HG02759 (cell line): ENCODE results near the gene KCNH1.

Experiments
- ATAC-seq: cut with Tn5 transposase; IDR thresholded peaks from one replicate; pipeline ENCODE4 v1.9.1; 2021; ENCODE audit warnings: mild to moderate bottlenecking, moderate library complexity; ENCODE audit not compliant: unreplicated experiment

Gene KCNH1

DNA sequence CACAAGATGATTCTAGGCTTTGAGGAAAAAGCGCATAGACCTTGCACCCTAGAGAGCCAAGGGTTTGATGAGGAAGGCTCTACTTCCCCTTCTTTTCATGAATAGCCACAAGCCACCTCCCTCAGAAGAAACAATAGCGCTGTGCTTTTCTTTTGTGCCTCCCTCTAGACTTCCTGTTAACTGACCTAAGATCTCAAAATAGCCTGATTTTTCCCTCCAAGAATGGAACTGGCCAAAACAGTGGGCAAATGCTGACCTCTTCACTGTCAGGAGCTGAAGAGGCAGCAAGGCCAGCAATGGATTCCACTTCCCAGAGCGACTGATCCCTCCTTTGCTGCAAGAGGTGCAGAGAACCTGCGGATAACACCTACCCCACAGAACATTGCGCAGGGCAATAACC, 362.8 kb downstream of the KCNH1 start:
- no peak for ATAC-seq

DNA sequence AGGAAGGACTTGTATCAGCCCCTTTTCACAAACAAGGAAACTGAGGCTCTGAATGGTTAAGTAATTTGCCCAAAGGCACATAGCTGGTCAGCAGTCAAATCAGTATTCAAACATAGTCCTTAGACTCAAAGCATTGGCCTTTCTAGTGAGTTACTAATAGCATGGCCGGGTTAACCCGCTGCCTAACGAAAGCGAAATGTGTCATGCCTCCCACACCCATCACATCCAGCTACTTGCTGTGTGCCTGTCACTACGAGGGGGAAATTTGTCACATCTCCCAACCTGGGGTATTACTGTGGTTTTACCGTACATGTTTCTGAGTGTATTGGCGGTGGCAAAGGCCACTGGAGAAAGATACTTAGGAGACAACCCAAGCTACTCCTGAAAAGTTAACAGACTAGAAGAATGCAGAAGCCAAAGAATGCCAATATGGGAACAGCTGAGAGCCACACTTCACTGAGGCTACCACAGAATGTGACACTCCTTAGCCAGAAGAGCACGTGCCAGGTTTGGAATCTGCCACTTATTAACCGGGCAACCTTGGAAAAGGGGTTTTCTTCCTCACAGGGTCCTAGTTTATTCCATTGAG, 363.5 kb downstream of the KCNH1 start:
- ATAC-seq, result no peak

DNA sequence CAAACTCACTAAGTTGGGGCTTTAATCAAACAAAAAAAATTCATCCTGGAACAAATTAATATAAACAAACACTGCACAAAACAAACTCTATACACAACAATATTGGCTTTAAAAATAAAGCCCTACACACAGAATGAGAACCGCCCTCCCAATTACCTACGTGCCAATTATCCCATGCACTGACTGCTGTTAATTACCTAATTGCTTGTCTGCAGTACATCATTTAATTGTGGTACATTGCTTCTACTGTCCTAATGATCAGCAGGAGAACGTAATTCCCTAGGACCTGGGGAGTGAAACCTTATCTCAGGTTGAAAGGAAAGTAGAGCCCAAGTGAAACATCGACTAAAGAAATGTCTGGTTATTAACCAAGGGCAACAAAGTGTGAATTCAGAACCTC, 364.5 kb downstream of the KCNH1 start:
- ATAC-seq, result no peak

DNA sequence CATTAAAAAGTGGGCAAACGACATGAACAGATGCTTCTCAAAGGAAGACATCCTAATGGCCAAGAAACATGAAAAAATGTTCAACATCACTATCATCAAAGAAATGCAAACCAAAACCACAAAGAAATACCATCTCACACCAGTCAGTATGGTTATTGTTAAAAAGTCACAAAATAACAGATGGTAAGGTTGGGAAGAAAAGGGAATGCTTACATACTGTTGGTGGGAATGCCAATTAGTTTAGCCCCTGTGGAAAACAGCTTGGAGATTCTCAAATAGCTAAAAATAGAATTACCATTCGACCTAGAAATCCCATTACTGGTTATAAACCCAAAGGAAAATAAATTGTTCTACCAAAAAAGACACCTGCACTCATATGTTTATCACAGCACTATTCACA, 369.4 kb downstream of the KCNH1 start:
- no peak for ATAC-seq

DNA sequence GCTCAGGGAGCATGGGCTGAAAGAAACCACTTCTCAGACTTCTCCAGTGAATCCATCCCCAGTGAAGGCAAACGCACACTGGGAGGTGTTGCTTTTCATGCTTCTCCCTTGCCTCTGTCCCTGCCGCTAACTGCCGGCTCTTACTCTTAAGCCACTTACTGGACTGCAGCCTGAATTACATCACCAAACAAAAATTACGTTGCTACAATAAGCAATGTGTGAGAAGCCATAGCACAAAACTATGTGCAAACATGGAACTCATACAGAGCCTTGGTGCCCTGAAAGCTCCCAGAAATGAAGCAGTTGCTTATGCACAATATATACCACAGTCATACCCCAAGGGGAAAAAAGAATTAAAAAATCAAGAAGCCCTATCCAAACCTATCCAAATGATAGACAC, 375.2 kb downstream of the KCNH1 start:
- no peak for ATAC-seq

DNA sequence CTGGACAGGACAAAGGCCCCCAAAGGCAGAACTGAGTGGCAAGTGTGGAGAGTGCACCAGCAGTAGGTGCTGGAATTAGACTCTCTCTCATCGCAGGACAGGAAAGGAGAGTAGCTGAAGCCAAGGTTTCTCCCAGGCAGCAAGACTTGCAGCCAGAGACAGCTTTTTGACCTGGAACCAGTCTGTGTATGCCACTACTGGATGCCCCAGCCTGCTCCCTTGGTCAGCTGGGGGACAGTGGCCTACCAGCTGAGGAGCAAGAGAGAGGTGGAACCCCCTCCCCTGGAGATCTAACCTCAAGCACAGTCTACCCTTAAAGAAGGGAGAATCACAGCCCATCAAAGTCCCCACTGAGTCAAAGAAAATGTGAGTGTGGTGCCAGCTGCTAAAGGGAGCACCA, 375.7 kb downstream of the KCNH1 start:
- ATAC-seq, result no peak

DNA sequence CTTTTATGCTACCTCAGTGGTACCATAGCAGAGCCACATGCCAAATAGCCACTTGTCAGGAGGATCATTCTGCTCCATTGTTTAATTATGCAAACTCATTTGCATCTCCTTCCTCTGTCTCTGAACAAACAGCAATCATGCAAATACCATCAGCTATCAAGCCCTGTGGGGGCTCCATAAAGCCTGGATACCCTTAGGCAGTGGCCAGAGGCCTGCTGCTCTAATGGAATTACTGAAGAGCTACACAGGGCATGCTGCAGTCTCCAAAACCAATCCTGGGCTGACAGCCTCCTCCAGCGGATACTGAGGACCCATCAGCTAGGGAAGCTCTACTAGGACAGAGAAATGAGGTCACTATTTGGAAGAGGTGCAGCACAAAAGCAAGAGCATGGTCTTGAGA, 376.3 kb downstream of the KCNH1 start:
- no peak for ATAC-seq

DNA sequence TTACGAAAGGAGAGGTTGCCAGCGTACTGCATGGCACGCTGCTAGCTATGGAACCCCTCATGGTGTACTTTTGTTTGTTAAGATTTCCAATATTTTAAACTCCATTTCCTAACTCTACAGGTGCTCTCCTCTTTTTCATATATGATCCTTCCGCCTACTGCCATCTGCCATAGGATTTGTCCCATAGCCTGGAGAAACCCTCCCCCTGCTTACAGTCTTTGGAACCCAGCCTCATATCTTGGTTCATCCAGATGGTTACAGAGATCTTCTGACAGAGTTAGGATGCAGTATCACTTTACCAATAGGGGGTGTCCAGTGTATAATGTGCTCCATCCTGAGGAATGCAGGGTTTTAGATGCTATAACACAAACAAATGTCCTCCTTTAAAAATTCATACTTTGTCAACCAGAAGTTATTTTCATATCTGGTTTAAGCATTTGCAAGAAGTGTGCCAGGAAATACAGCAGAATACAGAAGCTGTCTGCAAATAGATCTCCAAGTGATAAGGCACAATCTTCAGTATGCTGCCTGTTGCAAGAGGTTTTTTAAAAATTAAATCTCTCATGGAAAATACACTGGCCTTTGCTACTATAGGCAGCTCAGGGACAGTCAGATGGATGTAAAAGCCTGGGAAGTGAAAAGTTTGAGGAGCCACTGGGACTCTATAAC, 377.8 kb downstream of the KCNH1 start:
- ATAC-seq, result no peak

DNA sequence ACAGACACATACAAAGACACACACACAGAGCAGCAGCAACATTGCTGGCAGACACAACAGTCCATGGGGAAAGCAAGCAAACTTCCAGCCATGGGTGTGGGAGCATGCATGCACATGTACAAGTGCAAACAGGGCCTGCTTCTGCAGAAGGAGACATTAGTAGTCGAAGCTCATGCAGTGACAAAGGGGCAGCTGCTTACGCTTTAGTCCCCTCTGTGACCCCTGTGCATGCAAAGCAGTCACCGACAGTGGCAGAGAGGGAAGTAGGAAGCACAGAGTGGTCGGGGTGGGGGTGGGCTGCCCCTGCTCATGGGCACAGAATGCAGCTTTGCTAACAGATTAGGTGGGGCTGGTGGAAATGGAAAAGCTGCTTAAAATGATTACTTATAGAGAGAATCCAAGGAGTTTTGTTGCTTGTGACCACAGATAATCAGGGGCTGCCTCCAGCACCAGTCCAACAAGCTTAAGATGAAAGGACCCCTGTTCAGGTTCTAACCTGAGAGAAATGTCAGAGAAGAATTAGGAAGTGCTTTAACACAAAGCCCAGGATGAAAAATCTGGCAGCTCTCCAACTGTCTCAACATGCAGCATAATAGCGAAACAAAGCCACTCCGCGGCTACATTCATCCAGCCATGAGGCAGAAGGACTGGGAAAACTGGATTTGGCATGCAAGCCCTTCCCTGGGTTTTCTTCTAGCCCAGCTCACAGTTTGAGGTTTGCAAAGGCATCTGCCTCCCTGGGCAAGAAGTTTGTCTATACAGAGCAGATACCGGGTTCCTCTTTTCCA, 378.9 kb downstream of the KCNH1 start:
- no peak for ATAC-seq

DNA sequence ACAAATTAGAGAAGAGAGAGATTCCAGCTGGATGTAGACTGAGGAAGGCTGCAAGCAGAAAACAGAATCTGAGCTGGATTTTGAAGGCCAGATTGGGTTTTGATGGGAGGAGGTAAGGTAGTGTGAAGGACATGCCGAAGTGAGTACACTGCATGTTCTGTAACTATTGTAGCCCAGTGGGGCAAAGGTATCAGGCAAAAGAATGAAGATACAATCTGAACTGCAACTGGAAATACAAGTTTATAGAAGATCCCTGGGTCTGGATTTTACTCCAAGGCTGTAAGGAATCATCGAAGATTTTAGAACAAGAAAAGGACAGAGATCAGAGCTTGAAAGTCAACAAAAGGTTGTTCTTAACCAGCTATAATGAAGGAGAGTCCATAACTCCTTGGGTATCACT, 382.0 kb downstream of the KCNH1 start:
- ATAC-seq, result no peak

DNA sequence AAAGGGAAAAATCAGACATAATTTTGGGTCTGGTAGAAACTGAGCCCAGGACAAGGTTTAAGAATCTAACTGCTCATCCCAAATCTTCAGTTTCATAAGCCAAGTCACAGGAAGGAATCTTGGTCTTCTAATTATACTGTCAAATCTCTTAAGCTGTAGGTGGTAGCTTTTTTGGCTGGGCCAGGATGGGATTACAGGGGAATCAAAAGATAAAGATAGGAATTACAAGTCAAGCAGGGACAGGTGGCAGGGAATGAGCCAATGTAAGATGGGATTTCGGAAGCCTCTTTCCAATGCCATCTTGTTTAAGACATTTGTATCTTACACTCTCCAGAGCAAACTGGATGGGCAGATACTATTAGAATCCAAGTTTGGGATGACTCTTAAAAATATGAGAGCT, 383.5 kb downstream of the KCNH1 start:
- ATAC-seq, result no peak

DNA sequence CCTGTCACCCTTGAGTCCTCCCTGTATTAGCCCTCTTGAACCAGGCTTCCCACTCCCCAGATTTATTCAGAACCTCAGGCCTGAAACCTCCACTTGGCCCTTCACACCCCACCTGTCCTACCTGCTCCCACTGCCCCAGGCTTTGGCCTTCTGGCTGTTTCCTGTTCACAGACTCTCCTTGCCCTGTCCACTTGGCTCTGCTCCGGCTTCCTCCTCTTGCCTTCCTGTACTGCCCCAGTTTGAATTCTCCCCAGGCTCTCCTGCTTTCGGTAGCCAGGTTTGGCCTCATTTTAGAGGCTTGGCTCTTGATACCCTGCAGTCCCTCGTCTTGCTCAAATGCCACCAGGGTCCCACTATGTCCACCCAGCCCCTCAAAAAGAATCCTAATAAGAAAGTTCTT, 385.2 kb downstream of the KCNH1 start:
- ATAC-seq, result no peak

DNA sequence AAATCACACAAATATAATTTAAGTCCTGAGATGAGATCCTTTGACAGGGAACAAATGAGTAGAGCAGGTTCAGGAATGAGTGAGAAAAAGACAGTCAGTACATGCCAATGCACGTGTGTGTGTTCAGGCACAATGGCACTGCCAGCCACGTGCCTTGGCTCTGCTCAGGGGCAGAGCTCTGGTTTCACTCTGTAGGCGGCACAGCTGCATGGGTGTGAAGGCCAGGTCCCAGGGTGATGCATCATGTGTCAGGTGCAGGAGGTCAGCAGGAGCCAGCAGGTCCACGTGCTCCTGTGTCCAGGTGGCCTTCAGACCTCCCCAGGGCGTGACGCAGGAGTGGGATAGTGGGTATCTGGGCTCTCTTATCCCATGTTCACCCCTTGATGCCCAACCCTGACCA, 386.1 kb downstream of the KCNH1 start:
- ATAC-seq, result no peak

DNA sequence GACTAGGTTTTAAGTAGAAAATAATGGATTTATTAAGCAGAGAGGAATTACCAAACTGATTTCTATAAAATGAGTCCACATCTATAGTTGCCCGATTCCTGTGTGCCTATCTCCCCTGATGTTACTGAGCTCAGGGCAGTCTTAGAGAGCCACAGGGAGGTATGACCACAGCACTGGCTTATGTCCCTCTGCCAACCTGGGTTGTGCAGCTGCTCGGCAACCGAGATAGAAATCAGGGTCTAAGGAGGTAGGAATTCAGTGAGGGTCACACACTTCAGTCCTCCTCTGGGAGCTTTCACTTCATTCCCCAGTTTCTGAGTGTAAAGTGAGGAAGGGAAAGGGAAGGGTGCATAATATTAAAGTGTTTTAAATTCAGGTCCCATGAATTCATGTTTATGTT, 386.8 kb downstream of the KCNH1 start:
- ATAC-seq, result no peak

DNA sequence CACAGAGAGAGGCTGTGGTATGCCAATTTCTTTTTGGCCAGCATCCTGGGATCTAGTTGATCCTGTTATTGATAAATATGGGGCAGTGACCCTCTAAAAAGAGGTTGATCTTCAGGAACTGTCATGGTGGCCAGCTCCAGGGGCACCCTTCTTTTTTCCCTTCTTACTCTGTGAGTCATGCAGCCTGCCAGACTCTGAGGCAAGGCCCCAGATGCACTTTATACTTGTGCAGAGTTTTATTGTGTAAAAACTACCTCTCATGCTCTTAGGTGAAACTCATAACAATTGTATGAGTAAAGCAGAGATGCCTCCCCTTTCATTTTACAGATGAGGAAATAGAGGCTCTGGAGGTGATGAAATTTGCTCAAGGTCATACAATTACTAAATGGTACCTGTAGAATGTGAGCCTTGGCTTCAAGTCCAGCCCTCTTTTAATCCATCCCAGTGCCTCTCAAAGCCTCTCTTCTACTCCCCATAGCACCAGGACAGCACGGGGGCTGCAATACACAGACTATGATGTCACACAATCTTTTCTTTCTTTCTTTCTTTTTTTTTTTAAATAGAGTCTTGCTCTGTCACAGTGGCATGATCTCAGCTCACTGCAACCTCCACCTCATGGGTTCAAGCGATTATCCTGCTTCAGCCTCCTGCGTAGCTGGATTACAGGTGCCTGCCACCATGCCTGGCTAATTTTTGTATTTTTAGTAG, 387.8 kb downstream of the KCNH1 start:
- ATAC-seq, result no peak

DNA sequence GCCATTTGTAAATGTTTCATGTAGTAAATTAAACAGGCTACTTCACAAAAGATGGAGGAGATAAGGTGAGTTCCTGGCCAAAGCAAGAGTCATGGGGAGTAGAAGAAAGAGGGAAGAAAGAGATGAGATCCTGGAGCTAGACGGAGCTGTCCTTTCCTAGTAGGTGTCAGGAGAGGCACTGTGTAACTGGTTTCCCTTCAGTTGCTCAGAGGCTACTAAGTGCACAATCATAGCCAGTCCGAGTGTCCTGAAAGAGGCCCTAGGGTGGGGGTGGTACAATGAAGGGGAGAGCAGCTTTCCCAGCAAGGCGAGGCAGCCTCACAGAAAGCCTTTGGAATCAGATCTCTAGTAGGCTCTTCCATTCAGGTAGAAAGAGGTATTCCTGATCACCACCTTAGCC, 390.9 kb downstream of the KCNH1 start:
- no peak for ATAC-seq

DNA sequence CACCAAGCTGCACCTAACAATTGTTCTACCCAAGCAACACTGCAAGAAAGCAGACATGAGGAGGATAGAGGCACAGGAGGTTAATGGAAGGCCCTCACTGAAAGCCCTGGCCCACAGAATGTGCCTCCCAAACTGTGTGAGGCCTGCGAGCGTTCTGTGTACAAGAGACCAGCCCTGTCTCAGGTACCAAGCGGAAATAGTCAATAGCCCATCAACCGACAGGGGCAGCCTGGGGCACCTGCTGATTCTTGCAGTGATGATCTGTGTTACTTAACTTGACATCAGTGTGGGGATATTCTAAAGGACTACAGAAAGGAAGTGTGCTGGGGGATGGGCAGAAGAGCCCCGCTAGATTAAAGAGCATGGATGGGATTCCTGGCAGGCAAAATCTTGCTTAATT, 392.4 kb downstream of the KCNH1 start:
- no peak for ATAC-seq

DNA sequence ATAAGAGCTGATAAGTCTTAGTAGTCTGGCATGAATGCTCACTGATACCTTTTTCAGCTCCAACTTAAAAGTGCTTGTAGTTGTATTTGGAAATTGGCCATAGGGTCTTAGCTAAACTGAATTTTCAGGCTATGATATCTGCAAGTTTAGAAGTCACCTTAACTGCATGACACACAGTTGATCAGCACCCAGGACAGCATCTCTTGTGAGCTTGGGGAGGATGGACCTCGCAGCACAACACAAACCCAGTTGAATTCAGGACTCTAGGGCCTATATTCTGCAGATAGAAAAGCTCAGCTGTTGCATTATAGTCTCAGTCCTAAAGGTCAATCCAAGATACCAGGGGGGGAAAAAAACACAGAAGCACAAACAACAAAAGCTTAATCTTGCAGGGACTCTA, 394.3 kb downstream of the KCNH1 start:
- no peak for ATAC-seq

DNA sequence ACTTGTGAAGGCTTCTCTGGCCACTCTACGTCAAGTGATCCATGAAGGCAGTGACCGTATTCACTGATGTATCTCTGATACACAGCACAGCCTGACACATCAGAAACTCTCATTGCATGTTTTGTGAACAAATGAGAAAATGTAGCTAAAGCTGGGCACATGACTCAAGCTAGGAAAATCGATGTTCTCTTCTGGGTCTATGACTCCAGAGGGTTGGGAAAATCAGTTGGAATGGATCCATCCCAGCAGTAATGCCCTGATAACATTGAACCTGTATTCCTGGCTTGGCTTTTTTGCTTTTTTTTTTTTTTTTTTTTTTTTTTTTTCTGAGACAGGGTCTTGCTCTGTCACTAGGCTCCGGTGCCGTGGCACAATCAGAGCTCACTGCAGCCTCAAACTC, 395.7 kb downstream of the KCNH1 start:
- ATAC-seq, result no peak

DNA sequence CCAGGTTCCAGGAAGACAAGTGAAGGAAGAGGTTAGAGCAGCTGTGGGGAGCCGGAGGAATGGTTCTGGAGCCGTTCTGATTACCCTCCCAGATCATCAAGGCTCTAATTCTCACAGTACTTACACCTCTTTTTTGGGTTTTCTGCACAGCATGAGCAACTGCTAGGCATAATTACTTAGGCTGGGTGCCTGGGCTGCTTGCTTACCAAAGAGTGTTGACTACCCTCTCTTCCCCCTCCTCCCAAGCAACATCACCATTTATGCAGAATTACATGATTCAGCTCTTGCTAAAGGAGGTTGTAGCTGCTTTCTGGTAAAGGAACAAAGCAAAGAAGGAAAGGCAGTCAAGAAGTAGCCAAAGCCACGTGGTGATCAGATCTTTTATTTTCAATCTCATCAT, 397.2 kb downstream of the KCNH1 start:
- no peak for ATAC-seq

DNA sequence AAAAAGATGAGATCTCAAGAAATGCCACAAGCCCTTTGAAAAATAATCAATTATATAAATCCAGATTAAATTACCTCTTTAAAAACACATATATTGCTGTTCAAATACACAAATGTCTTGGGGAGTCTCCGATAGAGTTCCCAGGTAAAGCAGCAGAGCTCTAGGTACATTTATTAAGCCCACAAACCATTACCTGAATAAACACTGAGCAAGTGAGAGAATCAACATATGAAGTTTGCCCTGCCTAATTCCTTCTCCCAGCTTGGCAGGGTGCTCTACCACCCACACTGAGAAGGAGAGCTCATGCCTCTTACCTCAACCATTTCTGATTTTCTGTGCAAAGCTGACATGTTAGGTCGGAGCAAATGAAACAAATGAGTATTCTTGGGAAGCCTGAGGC, 402.4 kb downstream of the KCNH1 start:
- ATAC-seq, result no peak

DNA sequence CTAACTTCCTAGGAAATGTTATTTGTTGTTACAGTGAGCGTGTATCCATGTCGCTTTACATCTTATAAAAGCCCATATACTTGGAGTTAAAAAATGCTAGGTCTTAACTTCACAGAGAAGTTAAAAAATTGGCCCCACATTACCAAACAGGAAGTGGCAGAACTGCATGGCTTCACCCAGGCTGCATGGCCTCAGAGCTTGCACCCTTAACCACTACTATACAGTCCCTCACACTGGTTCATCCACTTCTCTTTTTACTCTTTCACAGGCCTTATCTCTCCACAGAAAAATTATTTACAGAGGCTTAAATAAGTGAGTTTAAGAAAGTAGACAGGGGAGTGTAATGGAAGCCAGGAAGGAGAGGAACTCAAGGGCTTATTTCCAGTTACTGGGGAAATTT, 402.8 kb downstream of the KCNH1 start:
- ATAC-seq, result no peak
